Gastroesophageal sphincter (tissue), 4 donors: Measurements from ENCODE around the gene PSME2. TPM values are rescaled to one million over a fixed set of nuclear protein-coding genes. Genes with fewer than 3 reads are reported as not detected.
A peak's percentile ranks its signal among the peaks of the same experiment; 100 is the strongest.

ENCODE experiments used
- ATAC-seq: fragments of 150-250 bp; one replicate; pipeline ENCODE4 v1.9.1; 2016; ENCODE audit warnings: mild to moderate bottlenecking, moderate library complexity
- H3K27ac ChIP-seq, 4 donors: fragments of 200-600 bp; sonication (generic) in 3 of 4; 1 replicate in 3 of 4; 2 replicates in 1 of 4; pipeline ENCODE4 v1.5.1; 2016 to 2019
- H3K27me3 ChIP-seq: fragments of 200-600 bp; sonication (generic); one replicate; pipeline ENCODE4 v1.5.1; 2019
- H3K36me3 ChIP-seq, 2 donors: fragments of 200-600 bp; sonication (generic); one replicate each; pipeline ENCODE4 v1.5.1; 2019; ENCODE audit warnings: control low read depth in 1 of 2
- H3K4me1 ChIP-seq, 3 donors: fragments of 200-600 bp; sonication (generic); 1 replicate in 2 of 3; 2 replicates in 1 of 3; pipeline ENCODE4 v1.5.1; 2016 to 2019; ENCODE audit warnings: control low read depth in 2 of 3
- H3K4me3 ChIP-seq, 2 donors: fragments of 200-600 bp; sonication (generic); one replicate each; pipeline ENCODE4 v1.5.1; 2019; ENCODE audit warnings: mild to moderate bottlenecking in 1 of 2, moderate library complexity in 1 of 2
- H3K9me3 ChIP-seq, 3 donors: fragments of 200-600 bp; sonication (generic); one replicate each; pipeline ENCODE4 v1.5.1; 2017 to 2019; ENCODE audit warnings: control low read depth in 2 of 3
- CTCF ChIP-seq, 4 experiments: fragments of 200-600 bp in 2 of 4; fragments of 450-650 bp in 2 of 4; sonication (generic) in 1 of 4; IDR thresholded peaks; one replicate each; pipeline ENCODE4 v1.5.1; 2017 to 2019; ENCODE audit warnings: antibody characterized with exemption in 4 of 4, mild to moderate bottlenecking in 2 of 4, moderate library complexity in 2 of 4
- EP300 ChIP-seq: sonication (generic); formaldehyde crosslinking; IDR thresholded peaks from one replicate; pipeline ENCODE4 v1.6.1; 2017; ENCODE audit warnings: antibody characterized with exemption, mild to moderate bottlenecking
- POLR2A ChIP-seq, 2 donors: fragments of 450-650 bp; IDR thresholded peaks; one replicate each; pipeline ENCODE4 v1.6.1; 2017; ENCODE audit warnings: antibody characterized with exemption in 2 of 2, mild to moderate bottlenecking in 2 of 2, moderate library complexity in 1 of 2
- POLR2AphosphoS5 ChIP-seq: sonication (generic); formaldehyde crosslinking; IDR thresholded peaks from one replicate; pipeline ENCODE4 v1.6.1; 2017; ENCODE audit warnings: antibody characterized with exemption
- WGBS, 2 donors: methylation state at CpG; one replicate each; pipeline ENCODE4 v1.1.5; 2018; ENCODE audit warnings: low coverage in 1 of 2; 5-methylcytosine and 5-hydroxymethylcytosine counted together
- total RNA-seq, 4 donors: library from RNA; depleted of rRNA; stranded (reverse); fragments of >200 nt; gene quantifications; one replicate each; pipeline ENCODE4 v1.1.0, GENCODE V29; 2016

Gene PSME2
- total RNA-seq, 4 donors from 2014 or later = 41.4 to 52.3 (median 42.0) TPM

GRCh38 chr14:24160499-24160849 lies 14.1 kb upstream of the PSME2 start:
- no peak overlapping the region for H3K4me3 ChIP-seq
- peaks cover 0 to 50% (median 24%) of the 10 kb centered on the region in 3 donors for H3K4me1 ChIP-seq
- 100% methylated on average over 1 of the region's 4 CpGs; no CpG with 5 or more reads in 1 of the 2 donors for WGBS, 2 donors
- H3K27me3 ChIP-seq = no peaks in the 10 kb centered on the region
- H3K27ac ChIP-seq = peak overlapping the region; percentile 13 to 92 (median 91)
- peaks cover 0 to 76% of the 10 kb centered on the region in 2 donors for H3K36me3 ChIP-seq
- no peak for TF ChIP-seq CTCF (IDR thresholded peaks at IDR 0.05)
- no peak for TF ChIP-seq POLR2A (IDR thresholded peaks at IDR 0.05)
- no peak for TF ChIP-seq EP300
- TF ChIP-seq POLR2AphosphoS5 = no peak
- H3K9me3 ChIP-seq = no peaks in the 10 kb centered on the region
- no peak for ATAC-seq

- no peaks in the 10 kb centered on the region for H3K27me3 ChIP-seq
- peak overlapping the region in 3 of 4 donors; percentile 91 to 92 (median 91) for H3K27ac ChIP-seq
- ATAC-seq = no peak
- peaks cover 0 to 76% of the 10 kb centered on the region in 2 donors for H3K36me3 ChIP-seq
- WGBS, 2 donors = 60 to 80% methylated on average over 2 of the region's 11 CpGs
- no peak overlapping the region for H3K4me3 ChIP-seq
- H3K4me1 ChIP-seq = peaks cover 0 to 45% (median 24%) of the 10 kb centered on the region in 3 donors
- no peak for TF ChIP-seq POLR2A (IDR thresholded peaks at IDR 0.05)
- no peak for TF ChIP-seq POLR2AphosphoS5
- no peak for TF ChIP-seq CTCF (IDR thresholded peaks at IDR 0.05)
- TF ChIP-seq EP300 = no peak
- H3K9me3 ChIP-seq = no peaks in the 10 kb centered on the region
Measured at GRCh38 chr14:24159777-24160498, 13.5 kb upstream of the PSME2 start.

GRCh38 chr14:24157331-24157730 lies 10.9 kb upstream of the PSME2 start:
- Histone ChIP-seq H3K27ac (no peak overlapping the region), H3K27me3 (no peaks in the 10 kb centered on the region), H3K4me1 (peaks cover 0 to 19% (median 10%) of the 10 kb centered on the region in 3 donors), H3K9me3 (no peaks in the 10 kb centered on the region), H3K36me3 (peaks cover 0 to 79% of the 10 kb centered on the region in 2 donors), H3K4me3 (no peak overlapping the region)
- TF ChIP-seq POLR2A (IDR thresholded peaks at IDR 0.05) (no peak), EP300 (no peak), CTCF (IDR thresholded peaks at IDR 0.05) (no peak), POLR2AphosphoS5 (no peak)
- no peak for ATAC-seq
- 100% methylated on average over 1 of the region's 12 CpGs; no CpG with 5 or more reads in 1 of the 2 donors for WGBS, 2 donors

- ATAC-seq = no peak
- no peaks in the 10 kb centered on the region for H3K27me3 ChIP-seq
- H3K4me1 ChIP-seq = peaks cover 0 to 14% (median 6%) of the 10 kb centered on the region in 3 donors
- WGBS, 2 donors = 83 to 88% methylated on average over 1 of the region's 1 CpG
- H3K27ac ChIP-seq = no peak overlapping the region
- TF ChIP-seq EP300 (no peak), POLR2AphosphoS5 (no peak), POLR2A (IDR thresholded peaks at IDR 0.05) (no peak), CTCF (IDR thresholded peaks at IDR 0.05) (no peak)
- no peaks in the 10 kb centered on the region for H3K9me3 ChIP-seq
- H3K36me3 ChIP-seq = peaks cover 0 to 84% of the 10 kb centered on the region in 2 donors
- H3K4me3 ChIP-seq = no peak overlapping the region
Measured at GRCh38 chr14:24156840-24157239, 10.4 kb upstream of the PSME2 start.

- no peak for ATAC-seq
- H3K36me3 ChIP-seq = peaks cover 0 to 96% of the 10 kb centered on the region in 2 donors
- no peak overlapping the region for H3K4me3 ChIP-seq
- peaks cover 0 to 8% (median 0%) of the 10 kb centered on the region in 3 donors for H3K4me1 ChIP-seq
- H3K27ac ChIP-seq = peak overlapping the region in 1 of 4 donors; percentile 2
- H3K9me3 ChIP-seq = no peaks in the 10 kb centered on the region
- H3K27me3 ChIP-seq = no peaks in the 10 kb centered on the region
- WGBS, 2 donors = 89 to 90% methylated on average over 2 to 3 of the region's 10 CpGs
- TF ChIP-seq POLR2AphosphoS5 (no peak), CTCF (IDR thresholded peaks at IDR 0.05) (no peak), POLR2A (IDR thresholded peaks at IDR 0.05) (no peak), EP300 (no peak)
Measured at GRCh38 chr14:24155100-24155499, 8.7 kb upstream of the PSME2 start.
